ENCODE data around the gene VWF.
"Not testable (repeated sequence)": the region's sequence is repeated elsewhere in the genome, so short reads cannot be mapped to it uniquely, and the experiment has no call there.

The VWF gene

DNA sequence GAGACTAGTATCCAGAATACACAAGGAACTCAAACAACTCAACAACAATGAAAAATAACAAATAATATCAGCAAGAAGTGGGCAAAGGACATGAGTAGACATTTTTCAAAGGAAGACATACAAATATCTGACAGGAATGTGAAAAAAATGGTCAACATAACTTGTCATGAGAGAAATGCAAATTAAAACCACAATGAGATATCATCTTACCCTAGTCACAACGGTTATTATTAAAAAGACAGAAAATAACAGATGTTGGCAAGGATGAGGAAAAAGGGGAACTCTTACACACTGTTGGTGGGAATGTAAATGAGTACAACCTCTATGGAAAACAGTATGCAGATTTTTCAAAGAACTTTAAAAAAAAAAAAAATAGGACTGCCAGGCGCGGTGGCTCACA is 20.4 kb downstream of the VWF start:
- no peak for DNase-seq (ENCODE audit: low spot score)

DNA sequence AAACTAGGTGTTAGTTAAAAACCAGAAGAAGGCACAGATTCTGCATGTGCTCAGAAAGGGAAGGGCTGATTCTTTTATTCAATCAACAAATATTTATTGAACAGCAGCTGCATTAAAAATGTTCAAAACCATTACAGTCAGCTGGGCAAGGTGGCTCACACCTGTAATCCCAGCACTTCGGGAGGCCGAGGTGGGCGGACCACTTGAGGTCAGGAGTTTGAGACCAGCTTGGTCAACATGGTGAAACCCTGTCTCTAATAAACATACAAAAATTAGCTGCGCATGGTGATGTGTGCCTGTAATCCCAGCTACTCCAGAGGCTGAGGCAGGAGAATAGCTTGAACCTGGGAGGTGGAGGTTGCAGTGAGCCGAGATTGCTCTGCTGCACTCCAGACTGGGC is 22.4 kb downstream of the VWF start:
- DNase-seq (ENCODE audit: low spot score) = not testable (repeated sequence)

DNA sequence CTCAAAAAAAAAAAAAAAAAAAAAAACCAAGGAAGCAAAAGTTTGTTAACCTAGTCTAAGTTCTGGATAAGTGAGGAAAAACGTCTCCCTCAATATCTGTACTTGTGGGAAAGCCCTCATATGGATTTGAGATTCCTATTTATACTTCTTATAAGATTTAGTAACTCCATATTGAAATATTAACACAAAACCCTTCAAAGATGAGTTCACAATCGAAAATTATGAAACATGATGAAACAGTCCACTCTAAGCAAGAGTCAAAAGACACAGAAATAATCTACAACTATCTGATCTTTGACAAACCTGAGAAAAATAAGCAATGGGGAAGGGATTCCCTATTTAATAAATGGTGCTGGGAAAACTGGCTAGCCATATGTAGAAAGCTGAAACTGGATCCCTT is 25.2 kb downstream of the VWF start:
- DNase-seq (ENCODE audit: low spot score) = no peak

DNA sequence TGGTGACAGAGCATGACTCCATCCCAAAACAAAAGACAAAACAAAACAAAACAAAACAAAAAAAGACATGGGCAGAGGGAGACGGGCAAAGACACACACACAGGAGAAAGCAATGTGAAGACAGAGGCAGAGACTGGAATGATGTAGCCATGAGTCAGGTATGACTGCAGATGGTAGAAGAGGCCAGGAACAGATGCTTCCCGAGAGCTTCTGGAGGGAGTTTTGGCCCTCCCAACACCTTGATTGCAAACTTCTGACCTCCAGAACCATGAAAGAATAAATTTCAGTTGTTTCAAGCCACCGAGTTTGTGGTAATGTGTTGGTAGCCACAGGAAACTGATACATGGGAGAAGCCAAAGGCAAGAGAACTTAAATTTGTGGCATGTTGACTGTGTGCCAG is 27.1 kb downstream of the VWF start:
- DNase-seq (ENCODE audit: low spot score) = no peak

DNA sequence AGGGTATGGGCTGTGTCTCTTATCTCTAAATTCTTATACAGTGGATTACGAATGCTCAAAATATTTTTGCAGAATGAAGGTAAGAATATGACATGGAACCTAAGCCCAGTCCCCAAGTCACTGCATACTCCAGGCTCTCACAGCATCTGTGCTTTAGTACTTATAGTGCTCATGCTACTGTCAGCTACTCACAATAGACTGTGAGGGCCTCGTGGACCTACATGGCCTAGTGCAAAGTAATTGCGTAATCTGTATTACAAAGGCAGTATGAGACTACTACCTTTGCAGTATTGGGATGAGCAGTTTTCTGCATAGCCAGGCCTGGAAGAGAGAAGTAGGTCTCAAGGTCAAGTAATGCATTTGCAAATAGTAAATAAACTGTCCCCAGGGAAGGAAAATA is 27.9 kb downstream of the VWF start:
- DNase-seq (ENCODE audit: low spot score) = no peak

DNA sequence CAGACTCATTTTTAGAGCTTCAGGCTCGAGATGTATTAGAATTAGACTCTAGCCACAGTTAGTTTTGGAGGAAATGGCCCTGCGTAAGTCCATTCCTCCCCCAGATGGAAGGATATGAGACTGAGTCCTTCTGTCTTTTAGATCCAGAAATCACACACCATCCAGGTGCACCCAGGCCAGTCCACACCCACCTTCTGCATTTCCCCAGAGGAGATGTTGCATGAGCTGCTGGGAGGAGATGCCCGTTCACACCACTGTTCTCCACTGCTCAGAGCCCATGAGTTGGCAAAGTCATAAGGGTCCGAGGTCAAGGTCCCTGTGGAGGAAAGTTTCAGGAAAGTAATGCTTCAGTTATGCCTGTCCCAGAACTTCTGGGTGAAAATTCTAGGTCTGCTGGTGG is 29.2 kb downstream of the VWF start:
- no peak for DNase-seq (ENCODE audit: low spot score)

DNA sequence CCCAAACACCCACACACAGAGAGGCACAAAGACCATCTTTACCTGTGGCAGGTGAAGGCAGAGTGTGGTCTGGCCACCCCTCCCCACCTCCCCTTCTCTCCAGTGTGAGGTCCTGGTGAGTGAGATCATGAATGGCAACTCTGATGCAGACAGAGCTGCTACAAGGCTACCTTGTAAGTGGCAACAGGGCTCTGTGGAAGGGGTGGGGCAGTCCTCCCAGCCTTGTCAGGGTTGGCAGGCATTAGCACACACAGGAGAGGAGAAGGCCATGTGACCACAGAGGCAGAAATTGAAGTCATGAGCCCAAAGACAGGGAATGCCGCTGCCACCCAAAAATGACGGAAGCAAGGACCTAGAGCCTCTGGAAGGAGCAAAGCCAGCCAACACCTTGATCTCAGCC is 30.7 kb downstream of the VWF start:
- DNase-seq (ENCODE audit: low spot score) = no peak

DNA sequence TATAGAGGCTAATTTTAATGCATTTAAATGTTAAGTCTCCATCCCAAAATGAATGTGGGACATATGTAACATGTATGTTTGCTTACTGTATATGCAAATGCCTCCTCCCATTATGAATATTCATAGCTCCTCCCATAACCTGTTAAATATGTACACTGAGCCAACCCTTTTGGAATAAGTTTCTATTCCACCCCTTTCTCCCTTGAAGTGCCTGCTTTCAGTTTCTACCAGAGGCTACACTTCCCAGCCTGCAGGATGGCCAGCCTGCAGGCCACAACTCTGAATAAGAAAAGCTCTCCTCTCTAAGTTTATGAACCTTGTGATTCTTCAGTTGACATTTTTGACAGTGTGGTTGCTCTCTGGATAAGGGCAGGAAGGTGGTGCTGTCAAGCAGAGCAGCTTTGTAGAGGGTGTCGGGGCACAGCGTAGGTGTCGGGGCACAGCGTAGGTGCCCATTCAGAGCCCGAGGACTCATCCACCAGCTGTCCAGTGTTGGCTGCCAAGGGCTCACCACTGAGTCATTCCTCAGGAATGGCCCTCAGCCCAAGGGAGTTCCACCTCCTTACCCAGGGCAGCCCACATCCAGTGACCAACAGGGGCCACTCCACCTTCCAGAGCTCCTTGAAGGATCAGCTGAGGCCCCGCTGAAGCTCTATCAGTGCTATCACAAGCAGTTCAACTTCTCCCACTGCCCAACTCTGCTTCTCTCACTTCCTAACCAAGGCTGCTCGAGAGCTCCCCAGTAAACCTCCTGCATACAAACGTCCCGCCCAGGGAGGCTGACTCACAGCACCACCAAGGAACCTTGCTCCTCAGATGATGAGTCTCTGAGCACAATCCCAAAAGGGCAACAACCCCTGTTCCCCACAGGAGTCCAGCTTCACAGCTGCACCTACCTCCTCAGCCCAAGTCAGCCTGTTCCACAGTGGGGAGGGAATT is 31.4 kb downstream of the VWF start:
- DNase-seq (ENCODE audit: low spot score) = no peak

DNA sequence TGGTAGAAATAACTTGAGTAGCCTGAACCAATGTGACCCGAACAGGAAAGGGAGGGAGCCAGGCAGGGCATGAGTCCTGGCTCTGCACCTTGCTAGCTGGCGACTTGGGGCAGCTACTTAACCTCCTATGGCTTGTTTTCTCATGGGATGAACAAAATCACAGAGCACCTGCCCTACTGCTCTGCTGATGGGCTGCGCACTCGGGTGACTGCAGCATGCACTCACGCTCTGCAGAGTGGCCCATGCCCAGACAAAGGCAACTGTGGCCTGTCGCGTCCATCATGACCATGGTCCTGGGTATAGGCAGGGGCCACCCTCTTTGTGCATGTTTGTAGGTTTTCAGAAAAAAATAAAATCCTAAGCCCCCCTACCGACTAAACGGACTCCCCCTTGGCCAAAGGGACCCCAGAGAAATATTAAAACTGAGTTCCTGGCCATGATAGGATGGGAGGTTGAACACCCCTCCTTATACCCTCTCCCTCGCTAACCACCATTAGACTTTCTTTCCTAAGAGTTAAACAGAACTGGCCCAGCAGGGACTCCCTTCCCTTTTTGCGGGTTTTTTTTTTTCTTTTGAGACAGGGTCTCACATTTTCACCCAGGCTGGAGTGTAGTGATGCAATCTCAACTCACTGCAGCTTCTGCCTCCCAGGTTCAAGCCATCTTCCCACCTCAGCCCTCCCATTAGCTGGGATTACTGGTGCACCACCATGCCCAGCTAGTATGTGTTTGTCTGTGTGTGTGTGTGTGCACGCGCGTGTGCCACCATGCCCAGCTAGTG is 32.5 kb downstream of the VWF start:
- DNase-seq (ENCODE audit: low spot score) = no peak

DNA sequence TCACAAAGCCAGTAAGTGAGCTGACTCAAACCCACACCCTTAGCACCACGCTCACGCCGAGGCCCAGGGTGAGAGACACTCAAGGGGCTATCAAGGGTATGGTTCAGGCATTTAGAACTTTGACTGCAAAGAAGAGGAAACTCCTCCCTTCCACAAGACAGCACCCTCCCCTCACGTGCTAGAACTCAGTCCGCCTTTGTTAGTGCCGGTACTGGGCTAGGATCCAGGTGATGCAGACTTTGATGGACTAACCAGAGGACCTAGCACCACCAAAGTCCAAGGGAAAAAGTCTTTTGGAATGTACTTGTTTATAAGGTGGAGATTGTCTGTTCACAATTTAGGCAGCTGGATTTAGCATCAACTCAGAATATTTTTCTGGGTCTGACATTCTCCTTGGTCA is 33.7 kb downstream of the VWF start:
- DNase-seq (ENCODE audit: low spot score) = no peak

DNA sequence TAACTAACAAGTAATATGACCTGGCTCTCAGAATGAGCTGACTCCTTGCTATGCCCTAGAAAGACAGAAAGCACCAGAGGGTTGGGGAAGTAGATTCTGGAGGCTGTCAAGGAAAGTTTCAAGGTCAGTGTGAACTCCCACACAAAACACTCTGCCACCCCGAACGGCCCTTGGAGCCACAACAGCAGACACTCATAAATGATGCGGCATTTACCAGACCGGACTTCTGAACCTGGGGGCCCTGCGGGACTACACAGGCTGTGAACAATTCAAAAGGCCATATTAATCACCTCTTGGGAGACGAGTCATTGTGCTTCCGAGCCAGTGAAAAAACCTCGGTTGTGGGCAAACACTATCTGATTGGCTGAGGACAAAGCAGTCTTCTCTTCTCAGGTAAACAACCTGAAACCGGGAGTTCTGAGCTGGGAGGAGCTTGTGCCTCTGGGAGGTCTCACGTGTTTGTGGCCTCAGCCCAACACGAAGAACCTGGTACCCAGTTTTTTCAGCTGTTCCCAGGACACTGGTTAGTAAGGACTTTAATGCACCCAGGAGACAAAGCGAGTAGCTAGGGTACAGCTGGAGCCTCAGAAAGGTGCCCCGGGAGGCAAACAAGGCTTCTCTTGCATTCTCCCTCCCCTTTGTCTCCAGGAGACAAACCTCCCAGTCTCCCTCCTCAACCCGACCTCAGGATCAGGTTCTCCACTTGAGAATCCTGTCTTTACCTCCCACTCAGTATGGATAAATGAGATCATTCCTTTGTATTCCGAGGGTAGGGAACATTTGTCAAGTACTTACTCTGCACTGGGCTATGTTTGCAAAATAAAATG is 35.3 kb downstream of the VWF start:
- no peak for DNase-seq (ENCODE audit: low spot score)

DNA sequence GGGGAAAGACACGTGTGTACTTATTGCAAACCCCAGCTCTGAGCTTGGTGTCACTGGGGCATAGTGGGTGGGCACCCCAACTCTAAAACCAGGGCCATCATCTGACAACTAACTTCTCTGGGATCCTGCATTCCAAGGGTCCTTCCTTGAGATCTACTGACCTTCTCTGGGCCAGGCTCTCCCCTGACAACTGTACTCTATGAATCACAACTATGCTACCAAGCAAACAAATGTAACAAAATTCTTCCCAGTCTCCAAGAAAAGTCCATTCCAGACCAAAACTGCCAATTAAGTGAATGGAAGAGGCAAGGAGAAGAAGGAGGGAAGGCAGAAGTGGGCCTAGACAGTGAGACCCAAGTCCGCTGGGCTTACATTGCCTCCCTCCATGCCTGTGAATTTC is 38.2 kb downstream of the VWF start:
- no peak for DNase-seq (ENCODE audit: low spot score)

DNA sequence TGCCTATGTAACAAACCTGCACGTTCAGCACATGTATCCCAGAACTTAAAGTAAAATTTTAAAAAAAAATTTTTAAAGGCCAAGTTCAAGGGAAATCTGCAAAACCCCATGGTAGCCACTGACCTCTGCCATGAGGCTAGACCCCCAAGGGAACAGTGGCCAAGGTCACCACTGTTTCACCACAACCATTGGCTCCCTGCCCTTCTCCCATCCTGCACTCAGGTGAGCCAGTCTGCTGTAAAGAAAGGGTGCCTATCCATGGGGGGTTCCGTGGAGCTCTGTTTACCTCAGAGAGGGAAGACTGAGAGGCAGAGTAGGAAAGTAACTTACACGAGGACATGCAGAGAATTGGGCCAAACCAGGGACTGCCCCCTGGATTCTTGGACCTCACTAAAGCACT is 38.6 kb downstream of the VWF start:
- DNase-seq (ENCODE audit: low spot score) = no peak

DNA sequence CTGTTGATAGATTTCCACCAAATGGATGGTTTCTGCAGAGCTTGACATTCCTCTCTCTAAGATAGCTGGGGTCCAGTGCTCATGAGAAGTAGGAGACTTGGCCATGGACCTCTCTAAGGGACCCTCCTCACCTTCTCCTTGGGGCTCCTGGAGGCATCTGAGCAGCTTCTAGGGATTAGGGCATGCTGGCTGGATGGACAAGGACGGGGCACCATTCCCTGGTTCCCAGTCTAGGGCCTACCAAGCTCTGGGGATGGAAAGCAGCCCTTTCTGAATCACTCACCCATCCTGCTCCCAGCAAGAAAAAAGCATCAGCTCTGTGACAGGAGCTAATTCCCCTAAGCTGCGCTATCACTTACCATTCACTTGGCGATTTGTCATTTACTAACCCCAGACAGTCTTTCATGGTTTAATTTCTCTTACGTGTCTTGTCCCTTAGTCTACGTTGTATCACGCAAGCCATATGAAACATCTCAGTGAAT is 39.5 kb downstream of the VWF start:
- no peak for DNase-seq (ENCODE audit: low spot score)

DNA sequence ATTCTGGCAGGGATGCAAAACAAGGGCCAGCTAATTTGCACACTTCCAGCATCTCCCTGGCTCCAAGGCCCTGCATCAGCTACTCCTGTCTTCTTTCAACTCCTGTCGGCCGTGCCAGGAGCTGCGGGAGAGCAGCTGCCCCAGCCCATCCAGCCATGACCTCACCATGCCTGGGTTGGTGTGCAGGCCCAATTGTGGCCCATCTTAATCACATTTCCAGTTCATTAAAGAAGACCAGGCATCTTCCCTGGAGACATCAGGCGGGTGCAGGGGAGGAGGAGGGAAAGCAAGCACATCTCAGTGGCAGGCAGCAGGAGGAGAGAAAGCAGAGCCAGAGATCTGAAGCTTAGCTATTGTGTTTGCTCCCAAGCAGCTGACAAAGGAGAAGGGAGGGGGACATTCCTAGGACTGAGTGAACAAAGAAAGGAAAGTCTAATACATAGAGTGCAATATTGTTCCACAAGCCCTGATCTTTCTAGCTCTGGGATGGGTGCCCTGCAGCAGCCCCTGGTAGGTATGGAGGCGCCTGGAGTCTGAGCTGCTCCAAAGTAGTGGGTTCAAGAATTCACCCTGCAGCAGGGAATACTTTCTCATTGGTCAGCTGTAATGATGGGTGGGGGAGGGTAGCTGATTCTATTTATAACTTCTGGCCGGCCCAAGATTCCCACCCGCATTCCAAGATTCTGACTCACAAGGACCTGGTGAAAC is 40.1 kb downstream of the VWF start:
- no peak for DNase-seq (ENCODE audit: low spot score)

DNA sequence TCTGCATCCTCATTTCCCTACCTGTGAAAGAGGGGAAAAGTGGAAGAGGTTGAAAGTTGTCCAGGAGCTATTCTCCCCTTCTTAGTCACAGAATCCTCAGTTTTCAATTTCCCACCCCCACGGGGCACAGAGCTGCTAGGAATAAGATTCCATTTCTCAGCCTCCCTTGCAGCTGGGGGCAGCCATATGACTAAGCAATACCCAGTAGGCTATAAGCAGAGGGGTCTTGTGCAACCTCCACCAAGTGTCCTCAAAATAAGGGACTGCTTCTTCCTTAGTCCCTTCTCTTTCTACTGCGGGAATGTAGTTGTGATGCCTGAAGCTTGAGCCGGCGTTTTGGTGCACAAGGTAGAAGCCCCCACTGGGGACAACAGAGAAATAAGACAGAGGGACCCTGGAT is 40.9 kb downstream of the VWF start:
- no peak for DNase-seq (ENCODE audit: low spot score)

DNA sequence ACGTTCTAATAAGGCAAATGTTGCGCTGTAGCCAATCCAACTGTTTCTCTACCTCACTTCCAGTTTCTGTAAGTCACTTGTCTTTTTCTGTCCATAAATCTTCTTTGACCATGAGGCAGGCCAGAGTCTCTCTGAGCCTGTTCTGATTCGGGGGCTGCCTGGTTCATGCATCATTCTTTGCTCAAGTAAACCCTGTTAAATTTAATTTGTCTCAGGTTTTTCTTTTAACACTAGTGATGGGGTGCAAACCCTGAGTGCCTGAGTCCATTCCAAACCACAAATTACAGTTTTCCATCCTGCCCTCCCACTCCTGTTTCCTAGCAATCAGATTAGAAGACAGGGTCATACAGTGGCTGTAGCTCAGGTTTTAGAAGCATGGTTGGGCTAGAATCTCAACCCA is 41.9 kb downstream of the VWF start:
- DNase-seq (ENCODE audit: low spot score) = no peak

DNA sequence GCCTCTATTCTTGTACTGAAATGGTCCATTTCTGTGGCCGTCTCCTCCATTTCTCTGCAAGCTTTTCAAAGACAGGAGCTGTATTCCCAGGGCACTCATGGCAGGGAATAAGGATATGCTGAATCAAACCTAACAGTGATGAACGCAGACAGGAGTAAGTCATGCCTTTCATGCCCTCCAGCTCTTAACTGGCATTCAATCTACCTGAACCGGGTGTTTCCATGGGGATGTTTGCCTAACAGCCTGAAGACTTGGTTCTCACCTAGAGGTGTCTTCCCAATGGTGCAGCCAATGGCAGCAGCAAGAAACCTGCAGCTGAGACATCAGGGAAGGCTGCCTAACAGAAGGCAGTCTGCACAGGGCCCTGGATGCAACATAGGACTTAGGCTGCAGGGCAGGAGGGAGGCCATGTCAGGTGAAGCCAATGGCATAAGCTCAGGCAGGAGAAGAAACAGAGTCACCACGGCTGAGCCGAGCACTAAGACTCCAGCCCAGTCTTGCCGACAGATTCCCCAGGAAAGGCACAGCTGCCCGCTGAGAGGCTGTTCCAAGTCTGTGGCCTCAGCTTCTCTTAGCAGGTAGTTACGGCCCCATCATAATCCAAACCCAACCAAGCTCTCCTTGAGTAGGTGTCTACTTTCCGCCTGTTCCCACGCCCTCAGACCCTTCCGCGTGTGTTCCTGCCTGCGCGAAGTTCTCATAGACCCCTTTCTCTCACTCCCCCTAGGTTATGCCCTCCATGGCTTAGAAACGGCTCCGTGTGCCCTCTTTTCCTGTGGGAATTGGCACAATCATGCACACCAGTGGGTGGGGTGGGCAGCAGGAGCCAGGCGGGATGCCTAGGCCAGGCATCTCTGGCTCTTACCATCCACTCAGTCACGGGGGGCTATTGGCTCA is 44.1 kb downstream of the VWF start:
- no peak for DNase-seq (ENCODE audit: low spot score)

DNA sequence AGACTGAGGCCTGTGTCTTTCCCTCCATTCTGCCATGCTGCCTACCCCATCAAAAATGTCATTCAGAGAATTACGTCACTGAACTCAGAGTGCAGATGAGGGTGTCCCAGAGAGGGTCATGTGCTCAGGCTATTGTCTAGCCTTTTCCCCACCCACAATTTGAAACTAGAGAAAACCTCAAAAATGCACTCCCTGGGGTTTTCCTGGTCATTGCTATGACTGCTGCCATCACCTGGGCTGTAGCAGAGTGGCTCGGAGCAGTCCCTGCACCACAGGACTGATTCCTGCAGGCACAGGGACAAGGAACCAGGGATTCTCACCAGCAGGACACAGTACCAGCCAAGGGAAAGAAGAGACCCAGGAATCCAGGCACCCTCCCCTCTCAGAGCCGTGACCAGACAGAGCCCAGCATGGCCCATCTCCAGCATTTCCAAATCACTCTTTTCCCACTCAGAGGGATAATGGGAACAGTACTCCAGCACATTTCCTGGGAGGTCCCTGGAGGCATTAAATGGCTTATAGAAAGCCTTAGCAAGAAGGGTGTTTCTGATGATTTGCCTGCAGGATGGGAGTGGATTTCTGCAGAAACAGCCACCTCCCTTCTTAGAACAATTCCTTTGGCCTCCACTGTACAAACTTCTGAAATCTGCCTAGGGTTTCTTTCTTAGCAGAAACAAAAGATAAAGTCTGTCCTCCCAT is 45.9 kb downstream of the VWF start:
- no peak for DNase-seq (ENCODE audit: low spot score)

DNA sequence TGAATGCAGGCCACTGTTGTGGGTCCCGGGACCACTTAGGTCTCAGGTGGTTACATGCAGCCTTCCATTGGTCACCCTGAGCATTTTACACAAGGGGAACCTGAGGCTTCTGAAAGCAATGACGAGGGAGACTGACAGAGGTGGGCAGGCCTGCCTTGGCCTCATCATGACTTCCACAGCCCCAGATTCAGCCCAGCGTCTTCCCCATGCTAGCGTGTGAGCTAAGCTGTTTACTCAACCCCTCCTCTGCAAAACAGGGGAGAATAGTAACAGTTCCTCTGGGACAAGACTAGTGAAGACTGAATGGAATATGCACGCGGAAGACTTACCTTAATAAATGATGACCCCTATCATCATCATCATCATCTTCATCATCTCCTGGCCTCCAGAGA is 46.8 kb downstream of the VWF start:
- no peak for DNase-seq (ENCODE audit: low spot score)

Measured in HuH-7.5 (cell line).